Hair follicle dermal papilla cell (primary cell): Measurements from ENCODE around the gene FAM89A. TPM values are rescaled to one million over a fixed set of nuclear protein-coding genes. Genes with fewer than 3 reads are reported as not detected.

Source experiments
- total RNA-seq: library from RNA; depleted of rRNA; stranded (reverse); fragments of >200 nt; gene quantifications from 2 replicates; pipeline ENCODE4 v1.2.3, GENCODE V29; 2012

FAM89A gene
- 11.5 and 14.0 TPM in 2 replicates for total RNA-seq

DNA sequence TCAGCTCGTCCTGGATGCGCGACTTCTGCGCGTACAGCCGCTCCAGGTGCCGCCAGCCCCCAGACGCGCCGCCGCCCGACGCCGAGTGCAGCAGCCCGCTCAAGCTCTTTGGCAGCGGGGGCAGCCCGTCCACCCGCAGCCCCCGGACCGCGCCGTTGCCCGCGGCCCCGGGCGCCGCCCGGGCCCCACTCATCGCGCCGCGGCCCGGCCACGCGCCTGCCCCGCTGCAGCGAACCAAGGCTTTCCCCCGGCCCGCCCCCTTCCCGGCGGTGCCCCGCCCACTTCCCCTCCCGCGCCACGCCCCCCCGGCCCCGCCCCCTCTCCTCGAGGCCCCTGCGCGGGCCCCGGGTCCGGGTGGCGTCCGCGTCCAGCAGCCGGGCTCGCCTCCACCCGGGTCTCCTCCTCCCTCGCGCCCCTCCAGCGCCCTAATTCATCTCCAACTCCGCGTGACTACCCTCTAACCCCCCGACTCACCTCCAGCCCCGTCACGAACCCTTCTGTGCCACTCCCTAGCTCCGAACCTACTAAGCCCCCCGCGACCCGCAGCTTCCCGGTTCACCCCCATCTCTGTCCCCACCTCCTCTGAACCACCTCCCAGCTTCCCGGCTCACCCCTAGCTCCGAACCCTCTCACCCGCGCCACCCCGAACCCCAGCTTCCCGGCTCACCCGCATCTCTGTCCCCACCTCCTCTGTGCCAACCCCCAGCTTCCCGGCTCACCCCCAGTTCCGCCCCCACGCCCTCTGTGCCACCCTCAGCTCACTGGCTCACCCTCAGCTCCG, at the start of gene FAM89A:
FAM89A (minus strand) TSS at position 236 of the 781 bp plus-strand sequence; CDS start at position 193, 43 bp downstream.

GRCh38 chr1:230978491-230979388, 61.3 kb downstream of the FAM89A start, which contains the start of the genes ARV1 and TTC13:
TSS of gene ARV1 (plus strand) at chr1:230979094. CDS start at chr1:230979106, 12 bp downstream.
TSS of gene TTC13 (minus strand) at chr1:230978861. CDS start at chr1:230978830, 31 bp downstream.

Other genes with a start within 250 kb of the FAM89A start
- gene C1orf198, start 171.7 kb downstream of the FAM89A start, total RNA-seq: 416 and 431 TPM in 2 replicates
- gene TTC13, start 61.4 kb downstream of the FAM89A start, total RNA-seq: 11.1 and 12.3 TPM in 2 replicates
- 14.6 and 15.8 TPM in 2 replicates for gene ARV1, start 61.2 kb downstream of the FAM89A start, total RNA-seq
- under 0.01 and 0.12 TPM in 2 replicates for gene TRIM67, start 121.8 kb upstream of the FAM89A start, total RNA-seq
- 44.5 and 47.8 TPM in 2 replicates for gene GNPAT, start 201.0 kb upstream of the FAM89A start, total RNA-seq